8988T (cell line): ENCODE measurements around the gene SPATA31E1.

Source experiments
- DNase-seq: peaks from one replicate; pipeline ENCODE4 v3.0.0; 2011

SPATA31E1 gene

GRCh38 chr9:87863882-87864465 is 18.7 kb upstream of the SPATA31E1 start:
- DNase-seq, result no peak

- DNase-seq, result no peak
These were observed 17.8 kb upstream of the SPATA31E1 start for GRCh38 chr9:87864915-87865314.

GRCh38 chr9:87865626-87866025 is 17.1 kb upstream of the SPATA31E1 start:
- DNase-seq, result no peak

GRCh38 chr9:87867391-87867790 is 15.3 kb upstream of the SPATA31E1 start:
- no peak for DNase-seq

GRCh38 chr9:87868175-87868574 is 14.5 kb upstream of the SPATA31E1 start:
- DNase-seq, result no peak

GRCh38 chr9:87868635-87869034 is 14.0 kb upstream of the SPATA31E1 start:
- no peak for DNase-seq

- DNase-seq, result no peak
These were observed 13.6 kb upstream of the SPATA31E1 start for GRCh38 chr9:87869082-87869481.

- DNase-seq, result no peak
These were observed 11.1 kb upstream of the SPATA31E1 start for GRCh38 chr9:87871425-87872078.

- DNase-seq, result no peak
These were observed 10.5 kb upstream of the SPATA31E1 start for GRCh38 chr9:87872079-87872624.

- no peak for DNase-seq
These were observed 8.9 kb upstream of the SPATA31E1 start for GRCh38 chr9:87873607-87874303.

- no peak for DNase-seq
These were observed 8.4 kb upstream of the SPATA31E1 start for GRCh38 chr9:87874304-87874623.

GRCh38 chr9:87875060-87875459 is 7.6 kb upstream of the SPATA31E1 start:
- DNase-seq, result no peak

GRCh38 chr9:87875831-87876545 is 6.7 kb upstream of the SPATA31E1 start:
- DNase-seq, result no peak

- no peak for DNase-seq
These were observed 6.0 kb upstream of the SPATA31E1 start for GRCh38 chr9:87876708-87877107.

GRCh38 chr9:87878989-87879511 is 3.6 kb upstream of the SPATA31E1 start:
- DNase-seq, result no peak

- DNase-seq, result no peak
These were observed 2.6 kb upstream of the SPATA31E1 start for GRCh38 chr9:87880116-87880515.

- DNase-seq, result no peak
These were observed 2.0 kb upstream of the SPATA31E1 start for GRCh38 chr9:87880683-87881082.

GRCh38 chr9:87883274-87883673 is 597 bp downstream of the SPATA31E1 start:
- no peak for DNase-seq

GRCh38 chr9:87883990-87884389 is 1.3 kb downstream of the SPATA31E1 start:
- DNase-seq, result peak; percentile 50

- no peak for DNase-seq
These were observed 2.1 kb downstream of the SPATA31E1 start for GRCh38 chr9:87884578-87885459.

GRCh38 chr9:87885484-87886189 is 3.0 kb downstream of the SPATA31E1 start:
- DNase-seq, result no peak
